ENCODE data around the gene PCSK1N.

GRCh38 chrX:48782216-48782615, 53.2 kb downstream of the PCSK1N start:
- TF ChIP-seq, protein P1, sequence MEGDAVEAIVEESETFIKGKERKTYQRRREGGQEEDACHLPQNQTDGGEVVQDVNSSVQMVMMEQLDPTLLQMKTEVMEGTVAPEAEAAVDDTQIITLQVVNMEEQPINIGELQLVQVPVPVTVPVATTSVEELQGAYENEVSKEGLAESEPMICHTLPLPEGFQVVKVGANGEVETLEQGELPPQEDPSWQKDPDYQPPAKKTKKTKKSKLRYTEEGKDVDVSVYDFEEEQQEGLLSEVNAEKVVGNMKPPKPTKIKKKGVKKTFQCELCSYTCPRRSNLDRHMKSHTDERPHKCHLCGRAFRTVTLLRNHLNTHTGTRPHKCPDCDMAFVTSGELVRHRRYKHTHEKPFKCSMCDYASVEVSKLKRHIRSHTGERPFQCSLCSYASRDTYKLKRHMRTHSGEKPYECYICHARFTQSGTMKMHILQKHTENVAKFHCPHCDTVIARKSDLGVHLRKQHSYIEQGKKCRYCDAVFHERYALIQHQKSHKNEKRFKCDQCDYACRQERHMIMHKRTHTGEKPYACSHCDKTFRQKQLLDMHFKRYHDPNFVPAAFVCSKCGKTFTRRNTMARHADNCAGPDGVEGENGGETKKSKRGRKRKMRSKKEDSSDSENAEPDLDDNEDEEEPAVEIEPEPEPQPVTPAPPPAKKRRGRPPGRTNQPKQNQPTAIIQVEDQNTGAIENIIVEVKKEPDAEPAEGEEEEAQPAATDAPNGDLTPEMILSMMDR (IDR thresholded peaks at IDR 0.05; ENCODE audit: insufficient read depth, low read length, poor library complexity, severe bottlenecking), result no peak
- no peak for TF ChIP-seq EZH2phosphoT487 (conservative IDR thresholded peaks at IDR 0.05; ENCODE audit: low read length)

Measured in SU-DHL-6 (cell line).